DMS 273 (cell line): ENCODE measurements around the gene HACD4.
A peak's percentile ranks its signal among the peaks of the same experiment; 100 is the strongest.
"Not testable (repeated sequence)": the region's sequence is repeated elsewhere in the genome, so short reads cannot be mapped to it uniquely, and the experiment has no call there.

Experiments
- DNase-seq: peaks from one replicate; lab custom pipeline; 2025; ENCODE audit not compliant: unreplicated experiment; lab: John Stamatoyannopoulos, UW

HACD4 gene

DNA sequence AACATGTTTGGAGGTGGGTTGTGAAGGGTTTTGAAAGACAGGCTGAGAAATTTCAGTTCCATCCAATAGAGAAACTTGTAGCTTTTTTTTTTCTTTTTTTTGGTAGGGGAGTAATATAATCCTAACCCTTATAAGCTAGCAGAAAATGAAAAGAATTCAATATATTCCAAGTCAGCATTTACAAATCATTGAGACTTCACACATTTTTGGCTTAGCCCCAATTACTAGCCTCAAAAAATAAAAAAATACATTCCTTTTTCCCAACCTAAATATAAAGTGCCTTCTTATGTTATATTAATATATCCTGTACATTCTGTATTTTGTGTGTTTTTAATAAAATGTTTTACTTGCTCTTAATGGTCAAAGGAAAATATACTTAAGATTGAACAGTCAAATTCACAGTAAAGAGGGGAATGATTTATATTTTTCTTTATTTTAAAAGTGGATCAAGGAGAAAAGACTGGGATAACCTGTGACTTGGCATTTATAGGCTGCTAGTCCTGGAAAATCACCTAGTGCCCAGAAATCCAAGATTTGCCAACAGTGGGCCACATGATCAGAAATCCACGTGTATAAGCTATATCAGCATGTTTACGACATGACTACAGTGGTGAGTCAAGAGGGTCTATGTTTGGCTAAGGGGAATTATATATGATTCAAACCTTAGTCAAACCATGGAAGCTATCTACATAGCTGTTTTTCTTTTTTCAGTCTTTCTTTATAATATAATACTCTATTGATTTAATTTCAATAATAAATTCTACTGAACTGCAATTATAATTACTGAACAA lies 14.5 kb downstream of the HACD4 start:
- DNase-seq: no peak

DNA sequence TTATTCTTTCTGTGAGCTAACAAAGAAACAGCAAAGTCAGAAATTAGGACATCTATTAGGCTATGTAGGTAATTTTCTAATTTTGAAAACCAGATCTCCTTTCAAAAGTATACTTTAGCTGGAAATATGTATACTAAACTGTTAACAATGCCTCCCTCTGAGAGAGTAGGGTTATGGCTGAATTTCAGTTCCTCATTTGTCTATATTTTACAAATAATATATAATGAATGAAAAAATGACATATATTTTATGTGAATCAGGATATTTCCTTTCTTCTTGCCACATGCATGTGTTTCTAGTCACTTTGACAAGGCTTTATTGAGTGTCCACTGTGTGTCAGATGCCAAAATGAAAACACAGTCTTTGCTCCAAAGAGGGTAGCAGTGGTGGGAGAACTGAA lies 15.4 kb downstream of the HACD4 start:
- no peak for DNase-seq

DNA sequence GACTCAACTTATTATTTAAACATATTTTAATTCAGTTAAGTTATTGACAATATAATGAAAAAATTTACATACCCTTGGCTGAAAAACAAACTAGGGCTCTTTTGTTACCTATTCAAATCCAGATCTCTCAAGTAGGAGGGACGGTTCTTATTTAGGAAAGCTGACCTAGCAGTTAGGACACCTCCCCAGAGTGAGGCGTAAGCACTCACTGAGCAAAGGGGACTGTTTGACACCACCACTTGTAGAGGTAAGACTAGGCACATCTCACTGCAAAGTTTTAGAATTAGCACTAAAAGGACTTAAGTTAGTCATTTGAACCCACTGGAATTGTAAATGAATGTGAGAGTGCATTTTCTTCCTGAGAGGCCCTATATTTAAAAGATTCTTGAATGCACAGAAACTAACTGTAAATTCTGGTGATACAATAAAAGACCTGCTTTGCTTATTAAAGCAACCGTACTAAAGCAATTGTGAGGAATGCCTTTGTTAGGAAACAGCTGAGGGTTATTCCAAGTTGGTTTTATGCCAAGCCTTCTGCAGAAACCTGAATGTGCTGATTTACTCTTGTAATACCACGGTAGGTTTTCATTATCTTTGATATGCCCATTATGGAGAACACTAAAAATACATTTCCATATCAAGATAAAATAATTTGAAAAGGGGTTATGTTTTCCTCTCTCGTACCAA lies 16.2 kb downstream of the HACD4 start:
- no peak for DNase-seq

DNA sequence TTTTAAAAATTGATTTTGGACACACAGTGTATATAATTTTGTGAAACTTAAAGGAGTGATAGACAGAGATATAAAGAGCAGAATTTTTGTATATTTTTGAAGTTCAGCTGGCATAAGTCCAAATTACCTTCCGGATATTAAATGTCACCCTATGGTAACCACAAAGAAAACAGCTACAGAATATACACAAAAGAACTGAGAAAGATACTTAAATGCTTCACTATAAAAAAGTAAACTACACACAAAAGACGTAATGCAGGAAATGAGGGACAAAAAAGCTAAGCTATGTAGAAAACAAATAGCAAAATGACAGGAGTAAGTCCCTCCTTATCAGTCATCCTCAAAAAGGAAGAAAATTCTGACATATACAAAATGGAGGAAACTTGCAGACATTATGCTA lies 29.4 kb downstream of the HACD4 start:
- no peak for DNase-seq

DNA sequence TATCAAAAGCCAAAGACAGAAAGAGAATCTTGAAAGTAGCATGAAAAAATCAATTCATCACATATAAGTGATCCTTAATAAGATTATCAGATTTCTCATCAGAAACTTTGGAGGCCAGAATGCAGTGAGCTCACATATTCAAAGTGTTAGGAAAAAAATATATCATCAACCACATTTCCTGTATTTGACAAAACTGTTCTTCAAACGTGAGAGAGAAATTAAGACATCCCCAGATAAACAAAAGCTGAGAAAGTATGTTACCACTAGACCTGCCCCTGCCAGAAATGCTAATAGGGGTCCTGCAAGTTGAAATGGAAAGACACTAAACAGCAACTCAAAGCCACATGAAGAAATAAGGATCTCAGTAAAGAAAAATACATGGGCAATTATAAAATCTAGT lies 29.9 kb downstream of the HACD4 start:
- DNase-seq: no peak

DNA sequence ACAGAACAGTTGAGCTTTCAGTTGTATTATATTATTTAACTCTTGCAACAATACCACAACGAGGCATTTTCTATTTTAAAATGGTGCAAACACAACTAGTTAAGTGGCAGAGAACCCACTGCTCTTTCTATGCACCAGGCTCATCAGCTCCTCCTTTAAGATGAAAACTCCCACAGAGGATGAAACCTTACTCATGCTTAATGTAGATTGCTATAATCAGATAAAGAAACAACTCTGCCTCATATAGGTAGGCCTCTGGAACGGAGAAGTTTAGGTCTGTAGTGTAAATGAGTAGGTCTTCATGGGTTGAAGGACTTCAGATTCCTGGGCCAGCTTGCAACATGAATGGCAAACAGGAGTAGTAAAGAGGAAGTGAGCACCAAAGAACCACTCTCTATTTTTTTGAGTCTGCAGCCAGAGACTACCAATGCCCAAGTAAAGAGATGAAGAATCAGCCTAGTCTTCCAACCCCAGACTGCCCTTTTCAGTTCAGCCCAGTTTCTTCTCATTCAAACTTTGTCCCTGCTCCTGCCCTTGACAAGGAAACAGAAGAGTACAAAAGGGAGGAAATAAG lies 33.9 kb downstream of the HACD4 start:
- DNase-seq: no peak

DNA sequence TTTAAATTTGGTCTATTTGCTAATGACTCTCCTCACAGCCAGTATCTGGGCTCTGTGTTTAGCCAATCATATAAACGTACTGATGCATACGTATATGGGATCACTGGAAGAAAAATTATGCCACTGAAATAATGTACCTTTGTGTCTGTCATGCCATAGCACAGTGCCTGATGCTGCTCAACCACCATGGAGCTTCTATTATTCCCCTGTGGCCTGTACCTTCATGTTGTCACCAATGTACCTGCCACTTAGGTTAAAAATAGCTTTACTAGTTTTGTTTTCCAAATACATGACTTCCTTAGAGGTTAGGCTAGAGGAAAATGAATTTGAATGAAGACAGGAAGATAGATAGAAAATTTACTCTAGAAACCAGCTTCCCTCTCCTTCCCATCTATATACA lies 34.6 kb downstream of the HACD4 start:
- DNase-seq: no peak

DNA sequence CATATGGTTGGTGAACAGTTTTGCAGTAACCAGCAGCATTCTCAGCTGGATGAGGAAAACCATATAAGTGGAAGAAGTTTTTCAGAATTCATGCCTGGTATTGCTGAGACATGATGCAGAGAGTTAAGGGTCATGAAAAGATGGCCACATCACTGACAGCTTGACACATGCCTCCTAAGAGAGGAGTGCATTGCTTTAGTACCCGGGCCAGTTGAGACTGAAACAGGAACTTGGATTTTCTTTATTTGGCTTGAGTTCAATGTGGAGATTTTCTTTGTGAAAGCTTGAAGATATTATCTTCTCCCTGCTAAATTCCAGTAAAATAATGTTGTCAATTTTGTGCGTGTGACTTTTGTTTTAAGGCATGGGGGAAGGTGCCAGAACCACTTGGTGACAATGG lies 35.8 kb downstream of the HACD4 start:
- no peak for DNase-seq

DNA sequence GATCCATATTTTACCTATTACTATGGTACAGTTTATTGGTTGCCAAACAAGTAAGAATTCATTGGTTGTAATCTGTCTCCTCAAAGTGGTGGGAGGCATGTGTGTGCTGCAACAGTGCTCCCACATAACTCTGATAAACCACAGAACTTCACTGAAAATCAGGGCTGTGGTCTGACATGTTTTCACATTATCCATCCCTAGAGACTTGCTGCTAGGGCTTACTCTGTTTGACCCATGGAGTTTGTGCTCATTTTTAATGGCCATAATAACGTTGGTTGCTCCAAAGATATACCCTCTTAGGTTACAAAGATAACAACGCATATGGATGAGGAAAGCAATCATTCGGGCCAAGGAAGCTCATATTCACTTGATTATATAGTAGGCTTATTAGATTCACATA lies 37.0 kb downstream of the HACD4 start:
- DNase-seq: no peak

DNA sequence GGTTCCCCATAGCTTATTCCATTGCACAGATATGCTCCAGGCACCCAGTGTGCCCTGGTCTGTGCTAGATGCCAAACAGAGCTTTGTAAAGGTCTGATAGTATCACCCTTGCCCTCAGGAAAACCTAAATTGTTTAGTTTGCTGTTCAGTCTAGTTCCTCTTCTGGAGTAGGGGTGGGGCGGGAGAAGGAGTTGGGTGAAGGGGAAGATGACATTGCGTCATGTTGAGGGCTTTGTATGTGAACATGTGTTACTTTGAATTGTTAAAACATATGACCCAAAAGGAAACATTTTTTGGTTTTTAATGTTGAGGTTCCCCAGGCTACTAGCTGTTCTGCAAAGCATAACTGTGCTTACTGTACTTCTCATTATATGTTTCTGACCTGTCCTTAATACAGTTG lies 40.6 kb downstream of the HACD4 start:
- DNase-seq: no peak

DNA sequence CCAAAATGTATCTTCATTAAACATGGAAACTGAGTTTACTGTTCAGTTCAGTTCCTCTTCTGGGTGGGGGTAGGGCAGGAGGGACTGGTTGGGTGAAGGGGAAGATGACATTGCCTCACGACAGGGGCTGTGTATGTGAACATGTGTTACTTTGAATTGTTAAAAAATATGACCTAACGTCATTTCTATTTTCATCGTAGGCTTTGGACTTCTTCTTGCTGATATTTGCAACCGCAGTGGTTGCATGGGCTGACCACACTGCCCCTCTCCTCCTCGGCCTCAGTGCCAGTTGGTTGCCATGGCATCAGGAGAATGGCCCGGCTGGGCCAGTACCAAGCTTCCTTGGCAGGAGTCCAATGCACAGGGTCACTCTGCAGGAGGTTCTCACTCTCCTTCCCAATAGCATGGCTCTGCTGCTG lies 41.5 kb downstream of the HACD4 start:
- peak; percentile 3 for DNase-seq

DNA sequence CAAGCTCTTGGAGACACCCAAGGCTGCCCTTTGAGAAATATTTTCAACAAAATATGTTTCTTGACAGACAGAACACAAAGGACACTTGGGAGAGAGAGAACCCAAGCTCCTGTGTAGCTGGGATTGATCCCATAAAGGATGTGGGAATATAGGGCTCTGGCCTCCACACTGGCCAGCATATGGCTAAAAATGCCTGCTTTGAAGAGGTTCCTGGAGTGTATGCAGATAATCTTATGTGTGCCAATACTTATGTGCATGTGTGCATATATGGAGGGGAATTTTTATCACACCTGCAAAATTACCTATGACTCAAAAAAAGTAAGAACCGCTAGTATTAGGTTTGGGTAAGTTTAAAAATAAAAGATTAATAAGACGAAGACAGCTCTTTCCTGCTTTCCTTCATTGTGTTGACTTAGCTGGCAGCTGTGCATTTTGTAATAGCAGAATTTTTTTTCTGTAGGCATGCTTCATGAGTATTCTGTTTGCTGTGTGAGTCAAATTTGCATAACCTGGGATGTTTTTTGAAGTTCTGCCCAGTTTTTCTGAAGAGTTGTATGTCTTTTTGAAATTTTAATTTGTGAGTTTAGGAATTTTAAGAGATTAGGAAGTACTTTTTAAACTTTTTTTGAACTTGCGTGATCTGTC lies 42.6 kb downstream of the HACD4 start:
- DNase-seq: peak; percentile 8

DNA sequence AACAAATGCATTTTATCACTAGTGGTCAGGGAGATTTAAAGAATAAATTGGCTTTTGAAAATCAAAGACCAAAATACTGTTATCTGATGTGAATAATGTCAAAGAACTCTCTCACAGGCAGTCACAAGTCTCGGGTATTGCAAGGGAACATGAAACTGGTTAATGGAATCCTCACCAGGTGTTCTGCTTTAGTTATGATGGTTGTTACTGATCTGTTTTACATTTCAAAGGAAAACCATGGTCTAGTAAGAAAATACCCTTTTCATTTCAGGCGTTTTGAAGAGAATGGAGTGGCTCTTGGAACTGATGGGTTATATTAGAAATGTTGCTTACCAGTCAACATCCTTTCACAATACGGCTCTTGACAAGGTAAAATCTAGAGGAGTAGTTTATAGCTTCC lies 43.4 kb downstream of the HACD4 start:
- no peak for DNase-seq

DNA sequence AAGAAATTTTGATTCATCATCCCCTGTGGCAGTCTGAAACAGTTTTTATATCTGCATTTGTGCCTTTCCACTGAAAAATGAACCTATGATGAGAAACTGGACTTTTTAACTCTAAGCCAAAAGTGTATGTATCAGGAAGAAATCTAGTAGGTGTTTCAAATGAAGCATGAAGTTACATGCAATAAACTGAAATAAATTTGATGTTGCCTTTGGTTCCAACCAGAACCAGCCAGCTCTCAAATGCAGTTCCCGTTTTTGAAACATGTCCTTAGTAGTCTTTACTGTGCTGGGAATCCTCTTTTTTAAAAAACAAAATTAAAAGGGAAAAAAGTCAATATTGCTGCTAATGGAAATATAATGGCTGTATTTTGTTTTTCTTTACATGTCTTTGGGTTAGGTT lies 43.9 kb downstream of the HACD4 start:
- no peak for DNase-seq

DNA sequence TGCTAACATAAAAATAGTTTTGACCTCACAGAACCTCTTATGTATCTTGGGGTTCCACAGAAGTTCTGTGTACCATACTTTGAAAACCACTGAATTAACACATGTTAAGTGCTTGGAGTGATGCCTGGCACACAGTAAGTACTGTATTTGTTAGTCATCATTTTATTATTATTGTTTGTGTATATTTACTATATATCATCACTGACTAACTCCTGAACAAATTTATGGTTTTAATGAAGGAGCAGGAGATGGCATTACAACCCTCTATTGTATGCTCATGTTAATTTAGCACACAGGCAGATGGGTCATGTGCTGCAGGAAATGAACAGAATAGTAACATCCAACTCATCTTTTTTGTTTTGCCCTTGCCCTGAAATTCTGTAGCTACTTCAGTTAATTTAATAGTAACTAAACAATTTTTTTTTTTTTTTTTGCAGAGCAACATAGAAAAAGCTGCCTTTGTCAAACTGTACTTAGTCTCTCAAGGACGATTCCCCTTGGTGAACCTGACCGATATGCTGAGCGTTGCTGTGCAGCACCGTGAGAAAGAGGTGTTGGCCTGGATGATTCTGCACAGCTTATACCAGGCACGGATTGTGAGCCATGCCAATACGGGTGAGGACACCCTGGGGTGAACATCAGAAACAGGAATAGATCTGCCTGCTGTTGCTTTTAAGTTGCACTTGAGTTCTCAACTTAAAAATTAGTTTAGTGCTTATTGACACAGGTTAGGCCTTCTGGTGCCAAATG lies 45.4 kb downstream of the HACD4 start:
- no peak for DNase-seq

DNA sequence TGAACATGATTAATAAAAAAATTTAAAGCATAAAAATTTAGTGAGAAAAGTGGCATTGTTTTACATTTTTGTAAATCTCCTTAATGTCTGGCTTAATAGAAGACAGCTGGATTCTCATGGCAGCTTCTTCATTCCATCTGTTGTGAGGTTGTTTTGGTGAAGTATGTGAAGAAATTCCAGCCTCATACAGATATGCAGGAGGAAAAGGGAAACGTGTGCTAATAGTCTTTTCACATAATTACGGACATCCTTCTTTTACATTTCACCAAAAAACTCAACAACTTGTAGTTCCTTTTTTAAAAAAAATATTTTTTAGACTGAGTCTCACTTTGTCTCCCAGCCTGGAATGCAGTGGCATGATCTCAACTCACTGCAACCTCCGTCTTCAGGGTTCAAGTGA lies 46.9 kb downstream of the HACD4 start:
- DNase-seq: no peak

DNA sequence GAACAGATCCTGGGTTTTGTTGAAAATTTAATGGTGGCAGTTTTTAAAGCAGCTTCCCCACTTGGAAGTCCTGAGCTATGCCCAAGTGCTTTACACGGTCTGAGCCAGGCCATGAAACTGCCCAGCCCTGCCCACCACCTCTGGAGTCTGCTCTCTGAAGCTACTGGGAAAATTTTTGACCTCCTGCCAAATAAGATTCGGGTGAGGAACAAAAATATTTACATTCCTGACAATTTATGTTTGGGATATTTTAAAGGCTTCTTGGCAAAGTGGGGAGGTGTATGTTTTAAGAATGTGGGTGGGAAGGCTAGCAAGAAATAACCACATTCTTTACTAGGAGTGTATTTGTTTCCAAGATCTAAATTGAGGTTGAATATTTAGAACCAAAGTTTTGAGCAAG lies 50.0 kb downstream of the HACD4 start:
- peak; percentile 22 for DNase-seq

DNA sequence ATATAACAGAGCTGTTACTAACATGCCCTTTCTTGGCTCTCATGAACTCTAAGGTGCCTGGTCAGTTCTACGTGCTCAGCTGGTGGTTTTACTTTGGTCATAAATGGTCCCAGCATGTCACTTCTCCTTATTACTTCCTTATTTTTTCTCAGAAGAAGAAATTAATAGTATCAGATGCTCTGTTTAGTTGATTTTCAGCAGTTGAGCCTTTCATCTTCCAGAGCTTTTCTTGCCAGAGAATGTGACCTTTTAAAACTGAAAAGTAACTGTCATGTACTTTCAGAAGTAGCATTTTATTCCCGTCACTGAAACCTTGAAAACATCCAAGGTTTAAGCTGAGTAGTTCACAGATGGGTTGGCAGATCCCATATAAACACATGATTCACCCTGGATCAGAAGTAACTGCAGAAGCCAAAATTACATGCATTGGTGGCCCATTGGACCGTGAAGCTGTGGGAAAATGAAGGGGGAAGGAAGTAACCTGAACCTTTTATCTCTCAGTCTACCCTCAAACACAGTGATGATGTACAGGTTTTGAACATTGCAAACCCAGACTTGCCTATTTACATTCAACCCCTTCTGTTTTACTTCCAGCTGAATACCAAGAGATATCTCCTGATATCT lies 50.5 kb downstream of the HACD4 start:
- DNase-seq: peak; percentile 62

DNA sequence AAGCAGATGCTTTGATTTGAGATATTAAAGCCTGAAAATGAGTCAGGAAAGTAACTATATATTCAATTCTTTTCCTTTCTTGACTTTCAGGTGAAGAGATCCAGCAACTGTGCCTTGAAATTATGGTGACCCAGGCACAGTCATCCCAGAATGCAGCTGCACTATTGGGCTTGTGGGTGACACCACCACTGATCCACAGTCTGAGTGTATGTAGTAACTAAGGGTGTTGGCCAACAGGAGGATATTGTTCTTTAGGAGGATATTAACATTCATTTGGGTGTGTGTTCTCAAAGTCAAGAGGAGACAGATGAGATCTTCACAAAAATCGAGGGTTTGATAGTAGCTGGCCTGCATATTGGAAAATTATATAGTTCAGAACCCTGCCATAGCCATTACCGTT lies 53.2 kb downstream of the HACD4 start:
- DNase-seq: no peak

DNA sequence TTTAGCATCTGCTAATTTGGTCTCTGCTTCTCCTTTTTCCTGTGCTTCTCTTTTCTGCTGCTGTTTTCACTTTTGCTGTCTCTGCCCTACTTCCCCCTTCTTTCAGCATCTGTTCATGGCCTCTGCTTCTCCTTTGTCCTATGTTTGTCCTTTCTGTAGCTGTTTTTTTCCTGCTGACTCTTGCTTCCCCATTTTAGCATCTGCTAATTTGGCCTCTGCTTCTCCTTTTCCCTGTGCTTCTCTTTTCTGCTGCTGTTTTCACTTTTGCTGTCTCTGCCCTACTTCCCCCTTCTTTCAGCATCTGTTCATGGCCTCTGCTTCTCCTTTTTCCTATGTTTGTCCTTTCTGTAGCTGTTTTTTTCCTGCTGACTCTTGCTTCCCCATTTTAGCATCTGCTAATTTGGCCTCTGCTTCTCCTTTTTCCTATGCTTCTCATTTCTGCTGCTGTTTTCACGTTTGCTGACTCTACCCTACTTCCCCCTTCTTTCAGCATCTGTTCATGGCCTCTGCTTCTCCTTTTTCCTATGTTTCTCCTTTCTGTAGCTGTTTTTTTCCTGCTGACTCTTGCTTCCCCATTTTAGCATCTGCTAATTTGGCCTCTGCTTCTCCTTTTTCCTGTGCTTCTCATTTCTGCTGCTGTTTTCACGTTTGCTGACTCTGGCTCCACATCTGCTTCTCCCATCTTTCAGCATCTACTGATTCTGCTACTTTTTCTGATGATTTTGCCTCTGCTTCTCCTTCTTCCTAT lies 57.1 kb downstream of the HACD4 start:
- not testable (repeated sequence) for DNase-seq
